Left lung (tissue), 10 donors: Measurements from ENCODE around the gene RERE. TPM values are rescaled to one million over a fixed set of nuclear protein-coding genes. Genes with fewer than 3 reads are reported as not detected.

Experiments used
- ATAC-seq: fragments of 200-7000 bp; cut with Tn5 transposase; one replicate; pipeline ENCODE4 v1.9.1; 2020; ENCODE audit warnings: moderate library complexity
- DNase-seq, 4 donors: peaks; one replicate each; pipeline ENCODE4 v3.0.0-alpha.2; 2013 to 2020
- H3K27ac ChIP-seq, 2 donors: fragments of 200-600 bp; sonication (generic) in 1 of 2; one replicate each; pipeline versions ENCODE4 v1.5.0 to v1.8.0; 2020 to 2021
- H3K27me3 ChIP-seq, 2 donors: fragments of 200-600 bp; sonication (generic) in 1 of 2; one replicate each; pipeline versions ENCODE4 v1.5.0 to v1.8.0; 2020 to 2021
- H3K36me3 ChIP-seq, 2 donors: fragments of 200-600 bp; sonication (generic) in 1 of 2; one replicate each; pipeline versions ENCODE4 v1.5.0 to v1.8.0; 2020 to 2021
- H3K4me1 ChIP-seq, 2 donors: fragments of 200-600 bp; one replicate each; pipeline ENCODE4 v1.8.0; 2021
- H3K4me3 ChIP-seq, 2 donors: fragments of 200-600 bp; sonication (generic) in 1 of 2; one replicate each; pipeline versions ENCODE4 v1.5.0 to v1.8.0; 2020 to 2021; ENCODE audit warnings: mild to moderate bottlenecking in 1 of 2
- H3K9me3 ChIP-seq, 2 donors: fragments of 200-600 bp; sonication (generic) in 1 of 2; one replicate each; pipeline versions ENCODE4 v1.5.0 to v1.8.0; 2020 to 2021
- intact Hi-C, 2 donors: fragments of 100-400 bp; cut with DNase I; formaldehyde crosslinking; loops; one replicate each; pipeline versions ENCODE4 v1.11.2 to v1.14.2; 2022
- polyA plus RNA-seq, 6 donors: library from polyadenylated mRNA; unstranded; fragments of 120-200 nt; gene quantifications; one replicate each; pipeline ENCODE4 v1.2.1, GENCODE V29; 2013; ENCODE audit not compliant: insufficient read length in 6 of 6
- total RNA-seq, 2 donors: library from RNA; stranded (reverse); fragmentation: NEBNext Ultra II Directional; extraction: Animal tissue kit (Norgen Biotek cat#: 25700); gene quantifications; one replicate each; pipeline ENCODE4 v1.2.1, GENCODE V29; 2021
- TF ChIP-seq, protein P1 (sequence below), 2 donors: fragments of 200-600 bp; sonication (generic) in 1 of 2; IDR thresholded peaks; one replicate each; pipeline versions ENCODE4 v1.5.0 to v1.8.0; 2021; ENCODE audit warnings: antibody characterized with exemption in 2 of 2
- donor health status: DM: no; HTN: yes; CAD: no.
- donor health status: DM: no; HTN: no; CAD: no.

Gene RERE
- total and polyA plus RNA-seq, 8 donors = 73.3 to 135 (median 130) TPM

DNA sequence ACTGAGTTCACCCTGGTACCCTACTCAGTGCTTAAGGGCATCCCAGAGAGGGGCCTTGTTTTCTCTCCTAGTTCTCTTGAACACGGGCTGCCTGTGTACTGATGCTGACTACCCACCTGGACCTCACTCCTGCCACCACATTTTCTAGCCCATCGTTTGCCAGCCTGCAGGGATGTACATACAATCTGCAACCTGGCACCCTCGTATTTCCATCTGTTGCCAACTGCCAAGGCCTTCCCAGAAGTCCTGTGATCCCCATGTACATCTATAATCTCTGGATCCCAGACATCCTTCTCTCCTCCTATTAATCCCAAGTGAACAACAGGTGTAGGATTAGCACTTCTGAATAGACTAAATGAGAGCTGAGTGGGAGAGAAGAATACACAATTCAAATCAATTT is 287.5 kb downstream of the RERE start:
- H3K9me3 ChIP-seq = no peaks in the 10 kb centered on the region
- intact Hi-C loops = no loop called here
- DNase-seq (no peak), ATAC-seq (no peak)
- TF ChIP-seq, protein P1, sequence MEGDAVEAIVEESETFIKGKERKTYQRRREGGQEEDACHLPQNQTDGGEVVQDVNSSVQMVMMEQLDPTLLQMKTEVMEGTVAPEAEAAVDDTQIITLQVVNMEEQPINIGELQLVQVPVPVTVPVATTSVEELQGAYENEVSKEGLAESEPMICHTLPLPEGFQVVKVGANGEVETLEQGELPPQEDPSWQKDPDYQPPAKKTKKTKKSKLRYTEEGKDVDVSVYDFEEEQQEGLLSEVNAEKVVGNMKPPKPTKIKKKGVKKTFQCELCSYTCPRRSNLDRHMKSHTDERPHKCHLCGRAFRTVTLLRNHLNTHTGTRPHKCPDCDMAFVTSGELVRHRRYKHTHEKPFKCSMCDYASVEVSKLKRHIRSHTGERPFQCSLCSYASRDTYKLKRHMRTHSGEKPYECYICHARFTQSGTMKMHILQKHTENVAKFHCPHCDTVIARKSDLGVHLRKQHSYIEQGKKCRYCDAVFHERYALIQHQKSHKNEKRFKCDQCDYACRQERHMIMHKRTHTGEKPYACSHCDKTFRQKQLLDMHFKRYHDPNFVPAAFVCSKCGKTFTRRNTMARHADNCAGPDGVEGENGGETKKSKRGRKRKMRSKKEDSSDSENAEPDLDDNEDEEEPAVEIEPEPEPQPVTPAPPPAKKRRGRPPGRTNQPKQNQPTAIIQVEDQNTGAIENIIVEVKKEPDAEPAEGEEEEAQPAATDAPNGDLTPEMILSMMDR (IDR thresholded peaks at IDR 0.05) = no peak
- H3K27ac ChIP-seq = no peak overlapping the region
- H3K36me3 ChIP-seq = no peaks in the 10 kb centered on the region
- no peaks in the 10 kb centered on the region for H3K27me3 ChIP-seq
- H3K4me1 ChIP-seq = peaks cover 6 to 25% of the 10 kb centered on the region in 2 donors
- H3K4me3 ChIP-seq = no peak overlapping the region

DNA sequence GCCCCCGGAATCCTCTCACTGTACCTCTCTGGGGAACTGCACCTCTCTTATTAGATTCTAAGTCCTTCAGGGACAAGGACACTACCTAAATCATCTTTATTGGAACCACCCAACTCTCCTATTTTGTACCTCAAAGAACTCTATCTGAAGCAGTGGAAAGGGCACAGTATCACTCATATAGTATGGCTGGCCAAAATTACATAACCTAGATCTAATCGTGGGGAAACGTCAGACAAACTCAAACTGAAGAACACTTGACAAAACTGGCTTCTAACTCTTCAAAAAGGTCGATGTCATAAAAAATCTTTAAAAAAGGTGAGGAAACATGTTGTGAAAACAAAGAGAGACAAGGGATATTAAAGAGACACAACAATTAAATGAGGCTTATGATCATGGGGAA is 289.5 kb downstream of the RERE start:
- peaks cover 14 to 44% of the 10 kb centered on the region in 2 donors for H3K4me1 ChIP-seq
- H3K27ac ChIP-seq = no peak overlapping the region
- DNase-seq = no peak
- H3K27me3 ChIP-seq = no peaks in the 10 kb centered on the region
- no peaks in the 10 kb centered on the region for H3K36me3 ChIP-seq
- no peaks in the 10 kb centered on the region for H3K9me3 ChIP-seq
- TF ChIP-seq, protein P1 (IDR thresholded peaks at IDR 0.05) = no peak
- no peak for ATAC-seq
- H3K4me3 ChIP-seq = no peak overlapping the region
- intact Hi-C loops = no loop called here

DNA sequence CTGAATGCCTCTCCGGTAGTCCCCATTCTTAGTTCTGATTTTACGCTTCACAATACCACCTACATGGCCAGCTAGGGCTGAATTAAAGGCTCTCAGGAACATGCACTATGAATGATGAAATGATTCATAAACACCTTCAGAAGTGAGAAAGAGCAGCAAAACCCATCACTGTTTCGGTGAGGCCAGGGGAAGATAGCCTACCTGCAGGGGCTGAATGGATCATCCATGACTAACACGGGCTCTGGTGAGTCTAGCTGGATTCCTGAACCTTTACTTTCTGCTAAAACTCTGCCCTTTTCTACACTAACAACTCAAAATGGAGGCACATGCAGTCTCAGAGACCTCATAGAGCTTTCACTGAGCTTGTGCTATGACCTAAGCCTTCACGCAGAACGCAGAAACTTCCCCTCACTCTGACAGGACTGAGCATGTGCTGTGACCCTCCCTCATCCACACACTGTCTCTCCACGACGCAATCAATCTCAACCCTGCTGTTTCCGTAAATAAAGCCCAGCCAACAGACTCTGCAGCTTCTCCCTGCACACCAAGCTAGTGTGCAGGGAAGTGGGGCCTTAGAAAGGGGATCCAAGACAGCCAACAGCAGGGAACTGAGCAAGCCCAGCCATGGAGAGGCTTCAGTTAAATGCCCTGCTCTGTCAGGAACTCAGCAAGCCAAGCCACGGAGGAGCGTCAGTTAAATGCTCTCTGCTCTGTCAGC is 291.7 kb downstream of the RERE start:
- TF ChIP-seq, protein P1 (IDR thresholded peaks at IDR 0.05) = no peak

DNA sequence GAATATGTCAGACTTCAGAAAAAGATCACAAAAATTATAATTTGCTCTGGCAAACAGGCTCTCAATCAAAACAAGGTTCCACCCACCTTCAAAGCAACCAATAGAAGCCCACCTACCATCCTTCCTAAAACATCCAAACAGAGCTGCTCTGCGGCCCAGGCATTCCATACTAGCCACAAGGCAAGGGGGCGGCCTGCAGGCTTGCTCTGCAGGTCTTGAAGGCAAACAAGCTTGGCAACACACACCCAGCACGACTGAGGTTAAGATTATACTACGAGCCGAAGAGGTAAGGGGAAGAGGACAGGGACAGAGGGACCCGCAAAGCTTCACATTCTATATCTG is 292.3 kb downstream of the RERE start:
- H3K4me1 ChIP-seq = peaks cover 14 to 47% of the 10 kb centered on the region in 2 donors
- intact Hi-C loops = no loop called here
- H3K36me3 ChIP-seq = no peaks in the 10 kb centered on the region
- H3K4me3 ChIP-seq = peak overlapping the region; percentile 42 to 44
- peak; percentile 42 for ATAC-seq
- no peaks in the 10 kb centered on the region for H3K27me3 ChIP-seq
- TF ChIP-seq, protein P1 (IDR thresholded peaks at IDR 0.05) = no peak
- no peaks in the 10 kb centered on the region for H3K9me3 ChIP-seq
- peak overlapping the region; percentile 83 to 93 for H3K27ac ChIP-seq
- DNase-seq = peak in 1 of 4 donors; percentile 61

More for the DNA sequence above, 291.7 kb downstream of the RERE start:
- Histone ChIP-seq H3K27me3 (no peaks in the 10 kb centered on the region), H3K36me3 (no peaks in the 10 kb centered on the region), H3K9me3 (no peaks in the 10 kb centered on the region), H3K27ac (peak overlapping the region; percentile 83 to 93), H3K4me1 (peaks cover 14 to 47% of the 10 kb centered on the region in 2 donors), H3K4me3 (peak overlapping the region; percentile 42 to 44)
- intact Hi-C loops = no loop called here
- DNase-seq (peak in 3 of 4 donors; percentile 88 to 97 (median 95)), ATAC-seq (peak; percentile 98)

DNA sequence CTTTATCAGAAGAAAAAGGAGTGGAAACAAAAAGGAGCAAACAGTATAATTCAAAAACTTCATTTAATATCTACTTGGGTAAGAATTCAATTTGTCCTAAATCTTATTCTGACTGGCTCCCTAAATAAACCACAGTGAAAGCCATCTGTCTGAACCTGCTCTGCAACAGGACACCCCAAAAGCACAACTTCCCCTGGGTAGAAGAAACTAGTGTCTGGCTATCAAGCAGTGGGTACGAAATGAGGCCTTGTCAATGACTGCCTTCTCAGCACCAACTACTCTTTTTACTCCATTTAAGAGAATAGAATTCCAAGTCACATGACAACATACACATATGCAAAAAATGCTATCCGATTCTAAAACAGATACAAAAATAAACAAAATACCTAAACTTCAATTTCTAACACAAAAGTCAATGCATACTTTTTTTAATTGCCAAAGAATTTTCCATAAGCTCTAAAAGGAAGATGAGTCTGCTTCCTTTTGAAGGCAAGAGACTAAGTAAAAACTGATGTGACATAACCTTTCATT is 292.7 kb downstream of the RERE start:
- Histone ChIP-seq H3K27ac (peak overlapping the region; percentile 83 to 93), H3K4me1 (peaks cover 14 to 47% of the 10 kb centered on the region in 2 donors), H3K9me3 (no peaks in the 10 kb centered on the region), H3K27me3 (no peaks in the 10 kb centered on the region), H3K36me3 (no peaks in the 10 kb centered on the region), H3K4me3 (peak overlapping the region in 1 of 2 donors; percentile 42)
- ATAC-seq = no peak
- TF ChIP-seq, protein P1 (IDR thresholded peaks at IDR 0.05) = no peak
- intact Hi-C loops = no loop called here
- DNase-seq = no peak
